H54 (cell line): ENCODE data around the gene FXR1.

Source experiments
- DNase-seq: peaks from one replicate; pipeline ENCODE4 v3.0.0; 2011; ENCODE audit warnings: low spot score, mixed read lengths; ENCODE audit not compliant: insufficient read length
- FAIRE-seq: peaks from 3 replicates; lab custom pipeline; 2011; peaks lifted over from hg19 to GRCh38; lab: Jason Lieb, UNC
- POLR2A ChIP-seq: IDR thresholded peaks from 2 replicates; pipeline ENCODE4 v1.6.1; 2011; ENCODE audit warnings: low read depth, mild to moderate bottlenecking, low read length

Gene FXR1

GRCh38 chr3:180913581-180914404 lies 1.3 kb downstream of the FXR1 start:
- FAIRE-seq (peak; percentile 43), DNase-seq (no peak)
- no peak for TF ChIP-seq POLR2A

- TF ChIP-seq POLR2A: no peak
- FAIRE-seq (peak; percentile 69), DNase-seq (no peak)
Observed at GRCh38 chr3:180918542-180918941, 6.1 kb downstream of the FXR1 start.

- FAIRE-seq (peak; percentile 78), DNase-seq (no peak)
- no peak for TF ChIP-seq POLR2A
Observed at GRCh38 chr3:180922242-180922641, 9.8 kb downstream of the FXR1 start.

- DNase-seq (no peak), FAIRE-seq (no peak)
Observed at GRCh38 chr3:180923561-180923960, 11.1 kb downstream of the FXR1 start.

GRCh38 chr3:180926526-180926925 lies 14.1 kb downstream of the FXR1 start:
- no peak for DNase-seq
- peak; percentile 53 for FAIRE-seq
- TF ChIP-seq POLR2A: no peak

More at GRCh38 chr3:180923561-180923960, 11.1 kb downstream of the FXR1 start:
- TF ChIP-seq POLR2A: no peak

- no peak for TF ChIP-seq POLR2A
- peak; percentile 60 for FAIRE-seq
- DNase-seq: no peak
Observed at GRCh38 chr3:180929376-180929775, 16.9 kb downstream of the FXR1 start.

GRCh38 chr3:180930526-180930925 lies 18.1 kb downstream of the FXR1 start:
- FAIRE-seq (peak; percentile 78), DNase-seq (no peak)
- no peak for TF ChIP-seq POLR2A

GRCh38 chr3:180932819-180933218 lies 20.3 kb downstream of the FXR1 start:
- no peak for FAIRE-seq
- no peak for TF ChIP-seq POLR2A
- no peak for DNase-seq

- TF ChIP-seq POLR2A: no peak
- peak; percentile 66 for FAIRE-seq
- DNase-seq: no peak
Observed at GRCh38 chr3:180934638-180935037, 22.2 kb downstream of the FXR1 start.

GRCh38 chr3:180940826-180941225 lies 28.4 kb downstream of the FXR1 start:
- FAIRE-seq (no peak), DNase-seq (no peak)
- TF ChIP-seq POLR2A: no peak

- no peak for DNase-seq
- TF ChIP-seq POLR2A: no peak
- FAIRE-seq: peak; percentile 50
Observed at GRCh38 chr3:180947761-180948390, 35.4 kb downstream of the FXR1 start.

- no peak for TF ChIP-seq POLR2A
- no peak for DNase-seq
- FAIRE-seq: peak; percentile 6
Observed at GRCh38 chr3:180959691-180960090, 47.2 kb downstream of the FXR1 start.

- no peak for FAIRE-seq
- no peak for DNase-seq
- no peak for TF ChIP-seq POLR2A
Observed at GRCh38 chr3:180961087-180961486, 48.6 kb downstream of the FXR1 start.

GRCh38 chr3:180961552-180961951 lies 49.1 kb downstream of the FXR1 start:
- DNase-seq: no peak
- peak; percentile 30 for FAIRE-seq
- no peak for TF ChIP-seq POLR2A
